GM23338 (cell line): ENCODE measurements around the gene ZNF774. TPM values are rescaled to one million over a fixed set of nuclear protein-coding genes. Genes with fewer than 3 reads are reported as not detected.

Source experiments
- ATAC-seq: fragments of 200-7000 bp; cut with Tn5 transposase; 3 replicates; pipeline ENCODE4 v1.9.1; 2020
- DNase-seq: peaks from one replicate; pipeline ENCODE4 v3.0.0-alpha.2; 2015; ENCODE audit warnings: low spot score
- H2AFZ ChIP-seq: fragments of 200-600 bp; sonication (generic); 2 replicates; pipeline ENCODE4 v1.8.0; 2016; ENCODE audit warnings: antibody characterized with exemption, mild to moderate bottlenecking, moderate library complexity
- H3F3A ChIP-seq: fragments of 200-600 bp; sonication (generic); replicated peaks from 2 replicates; pipeline ENCODE4 v1.8.0; 2017; ENCODE audit warnings: antibody characterized with exemption, mixed run types, low read depth
- H3K27ac ChIP-seq: fragments of 200-600 bp; sonication (generic); 2 replicates; pipeline ENCODE4 v1.6.1; 2016; ENCODE audit warnings: low read depth
- H3K27me3 ChIP-seq: fragments of 200-600 bp; sonication (generic); 2 replicates; pipeline ENCODE4 v1.8.0; 2016; ENCODE audit warnings: mild to moderate bottlenecking, mixed run types, moderate library complexity; ENCODE audit not compliant: insufficient read depth
- H3K36me3 ChIP-seq: fragments of 200-600 bp; sonication (generic); 2 replicates; pipeline ENCODE4 v1.8.0; 2016; ENCODE audit warnings: mild to moderate bottlenecking; ENCODE audit not compliant: insufficient read depth
- H3K4me1 ChIP-seq: fragments of 200-600 bp; sonication (generic); 2 replicates; pipeline ENCODE4 v1.8.0; 2016; ENCODE audit warnings: mild to moderate bottlenecking, moderate library complexity; ENCODE audit not compliant: insufficient read depth
- H3K4me2 ChIP-seq: fragments of 200-600 bp; sonication (generic); 2 replicates; pipeline ENCODE4 v1.7.1; 2017; ENCODE audit warnings: mixed run types
- H3K4me3 ChIP-seq: fragments of 200-600 bp; sonication (generic); 2 replicates; pipeline ENCODE4 v1.6.1; 2016; ENCODE audit warnings: mixed run types
- H3K79me2 ChIP-seq: fragments of 200-600 bp; sonication (generic); replicated peaks from 2 replicates; pipeline ENCODE4 v1.8.0; 2017; ENCODE audit warnings: mild to moderate bottlenecking; ENCODE audit not compliant: insufficient read depth
- H3K9me2 ChIP-seq: fragments of 200-600 bp; sonication (generic); 2 replicates; pipeline ENCODE4 v1.8.0; 2017; ENCODE audit not compliant: insufficient read depth
- H4K20me1 ChIP-seq: fragments of 200-600 bp; sonication (generic); replicated peaks from 2 replicates; pipeline ENCODE4 v1.8.0; 2017; ENCODE audit warnings: mild to moderate bottlenecking; ENCODE audit not compliant: insufficient read depth
- H3K27ac Mint-ChIP-seq: 2 replicates; pipeline ENCODE4 v1.8.0; 2020; ENCODE audit warnings: inconsistent platforms, mild to moderate bottlenecking, moderate library complexity, mixed read lengths
- H3K27me3 Mint-ChIP-seq: 3 replicates; pipeline ENCODE4 v1.8.0; 2022; ENCODE audit warnings: low read depth, mild to moderate bottlenecking, moderate library complexity, mixed read lengths, inconsistent platforms; ENCODE audit not compliant: insufficient read depth, poor library complexity
- H3K36me3 Mint-ChIP-seq: 3 replicates; pipeline ENCODE4 v1.8.0; 2021; ENCODE audit warnings: low read depth, mild to moderate bottlenecking, inconsistent platforms, moderate library complexity, mixed read lengths
- H3K4me1 Mint-ChIP-seq: 3 replicates; pipeline ENCODE4 v1.8.0; 2020; ENCODE audit warnings: mild to moderate bottlenecking, inconsistent platforms, mixed read lengths
- H3K4me3 Mint-ChIP-seq: 3 replicates; pipeline ENCODE4 v1.8.0; 2021; ENCODE audit warnings: moderate library complexity, mild to moderate bottlenecking, inconsistent platforms, mixed read lengths
- H3K9me3 Mint-ChIP-seq: 3 replicates; pipeline ENCODE4 v1.8.0; 2020; ENCODE audit warnings: moderate library complexity, mild to moderate bottlenecking, inconsistent platforms, mixed read lengths
- CREB1 ChIP-seq: fragments of 250-450 bp; sonication (Bioruptor Pico); IDR thresholded peaks from 2 replicates; pipeline ENCODE4 v1.5.0; 2020; ENCODE audit warnings: low read depth, mild to moderate bottlenecking, moderate library complexity
- CTCF ChIP-seq, 2 experiments: fragments of 200-600 bp in 1 of 2; sonication (generic) in 1 of 2; conservative IDR thresholded peaks; 2 replicates each; pipeline versions ENCODE4 v1.5.1 to v1.6.1; 2016 to 2017; ENCODE audit warnings: antibody characterized with exemption in 2 of 2, low read depth in 2 of 2, mild to moderate bottlenecking in 2 of 2, moderate library complexity in 1 of 2
- ETS1 ChIP-seq: IDR thresholded peaks from 2 replicates; pipeline ENCODE4 v1.6.1; 2016; ENCODE audit warnings: antibody characterized with exemption
- EZH2 ChIP-seq: fragments of 200-600 bp; sonication (generic); IDR thresholded peaks from one replicate; pipeline ENCODE4 v1.8.0; 2017; ENCODE audit warnings: antibody characterized with exemption, mild to moderate bottlenecking, low read depth; ENCODE audit not compliant: unreplicated experiment
- EZH2phosphoT487 ChIP-seq: fragments of 200-600 bp; sonication (generic); IDR thresholded peaks from one replicate; pipeline ENCODE4 v1.8.1; 2018; ENCODE audit warnings: antibody characterized with exemption; ENCODE audit not compliant: unreplicated experiment
- JUNB ChIP-seq: IDR thresholded peaks from one replicate; pipeline ENCODE4 v1.6.1; 2016; ENCODE audit warnings: antibody characterized with exemption; ENCODE audit not compliant: unreplicated experiment
- NANOG ChIP-seq: IDR thresholded peaks from 2 replicates; pipeline ENCODE4 v1.6.1; 2016; ENCODE audit warnings: antibody characterized with exemption, borderline replicate concordance
- POLR2AphosphoS5 ChIP-seq: IDR thresholded peaks from 2 replicates; pipeline ENCODE4 v1.6.1; 2016; ENCODE audit warnings: antibody characterized with exemption, low read depth
- REST ChIP-seq: IDR thresholded peaks from one replicate; pipeline ENCODE4 v1.6.1; 2018; ENCODE audit warnings: antibody characterized with exemption; ENCODE audit not compliant: unreplicated experiment
- STAT1 ChIP-seq: IDR thresholded peaks from one replicate; pipeline ENCODE4 v1.6.1; 2016; ENCODE audit warnings: antibody characterized with exemption; ENCODE audit not compliant: unreplicated experiment
- ZNF114 ChIP-seq: fragments of 250-450 bp; sonication (Bioruptor Pico); IDR thresholded peaks from 2 replicates; pipeline ENCODE4 v1.5.0; 2020; ENCODE audit warnings: mild to moderate bottlenecking, moderate library complexity
- ZNF331 ChIP-seq: fragments of 250-450 bp; sonication (Bioruptor Pico); IDR thresholded peaks from 2 replicates; pipeline ENCODE4 v1.5.0; 2020; ENCODE audit warnings: low read depth, mild to moderate bottlenecking, moderate library complexity
- ZNF462 ChIP-seq: fragments of 250-450 bp; sonication (Bioruptor Pico); IDR thresholded peaks from 2 replicates; pipeline ENCODE4 v1.5.0; 2020; ENCODE audit warnings: mild to moderate bottlenecking, moderate library complexity
- polyA plus RNA-seq: library from polyadenylated mRNA; unstranded; fragments of >200 nt; fragmentation: Nextera tagmentation; extraction: Ambion mirVana; gene quantifications from 2 replicates; pipeline ENCODE4 v1.2.1, GENCODE V29; 2016
- total RNA-seq: library from RNA; depleted of rRNA; stranded (reverse); fragments of >200 nt; shearing (Covaris generic); gene quantifications from 2 replicates; pipeline ENCODE4 v1.2.3, GENCODE V29; 2014

ZNF774 gene
- total and polyA plus RNA-seq, 2 experiments from 2014 or later: 0.45 to 1.8 TPM

- Mint-ChIP-seq H3K27ac (no peak overlapping the region), H3K9me3 (no peaks in the 10 kb centered on the region), H3K4me1 (no peaks in the 10 kb centered on the region), H3K27me3 (peaks cover 5% of the 10 kb centered on the region), H3K36me3 (no peaks in the 10 kb centered on the region), H3K4me3 (no peak overlapping the region)
- Histone ChIP-seq H2AFZ (no peak overlapping the region), H4K20me1 (no peaks in the 10 kb centered on the region), H3K4me3 (no peak overlapping the region), H3K9me2 (no peaks in the 10 kb centered on the region), H3K79me2 (no peaks in the 10 kb centered on the region), H3K27me3 (no peaks in the 10 kb centered on the region), H3K4me2 (no peak overlapping the region), H3K4me1 (no peaks in the 10 kb centered on the region), H3K36me3 (no peaks in the 10 kb centered on the region), H3F3A (no peaks in the 10 kb centered on the region), H3K27ac (no peak overlapping the region)
- no peak for ATAC-seq
- TF ChIP-seq NANOG (no peak), CTCF (conservative IDR thresholded peaks at IDR 0.05; ENCODE audit: low read depth in 2 of 2) (no peak), ZNF114 (CRISPR knock-in tag) (no peak), EZH2 (no peak), CREB1 (no peak), ZNF331 (CRISPR knock-in tag) (no peak), REST (no peak), STAT1 (no peak), EZH2phosphoT487 (no peak), ZNF462 (CRISPR knock-in tag) (no peak), JUNB (no peak), POLR2AphosphoS5 (no peak), ETS1 (no peak)
- no peak for DNase-seq
Observed at GRCh38 chr15:90326441-90326840, 25.6 kb upstream of the ZNF774 start.
